ENCODE data around the gene SP3.

Gene SP3

GRCh38 chr2:174007010-174007409 lies 41.8 kb upstream of the SP3 start:
- Histone ChIP-seq H3K27ac (ENCODE audit: low read length) (no peak overlapping the region), H3K4me1 (ENCODE audit: insufficient read depth, low read length) (no peaks in the 10 kb centered on the region), H3K4me3 (ENCODE audit: low read depth in 1 of 2, low read length in 2 of 2) (no peak overlapping the region), H3K79me2 (ENCODE audit: insufficient read depth, low read length) (no peaks in the 10 kb centered on the region), H3K9me3 (ENCODE audit: insufficient read depth, low read length, severe bottlenecking) (no peaks in the 10 kb centered on the region), H3K27me3 (ENCODE audit: insufficient read depth, low read length, poor library complexity) (peaks cover 3% of the 10 kb centered on the region), H3K4me2 (ENCODE audit: insufficient read depth, low read length) (no peak overlapping the region), H2AFZ (ENCODE audit: low read depth, low read length) (no peak overlapping the region; the same call in 1 of the 2 replicates), H4K20me1 (ENCODE audit: insufficient read depth, low read length) (no peaks in the 10 kb centered on the region), H3K9ac (ENCODE audit: low read depth, low read length) (no peak overlapping the region), H3K36me3 (ENCODE audit: insufficient read depth, low read length) (no peaks in the 10 kb centered on the region)
- DNase-seq (no peak), ATAC-seq (ENCODE audit: insufficient read depth, low read depth) (no peak)
- TF ChIP-seq CTCF (IDR thresholded peaks at IDR 0.05; ENCODE audit: borderline replicate concordance, extremely low read depth, low read length, poor library complexity, severe bottlenecking) (no peak), EZH2 (IDR thresholded peaks at IDR 0.05; ENCODE audit: borderline replicate concordance, low read depth, low read length, severe bottlenecking) (no peak)

GRCh38 chr2:174005801-174006419 lies 40.7 kb upstream of the SP3 start:
- TF ChIP-seq CTCF (IDR thresholded peaks at IDR 0.05; ENCODE audit: borderline replicate concordance, extremely low read depth, low read length, poor library complexity, severe bottlenecking) (no peak), EZH2 (IDR thresholded peaks at IDR 0.05; ENCODE audit: borderline replicate concordance, low read depth, low read length, severe bottlenecking) (no peak)
- no peaks in the 10 kb centered on the region for H3K36me3 ChIP-seq (ENCODE audit: insufficient read depth, low read length)
- no peaks in the 10 kb centered on the region for H3K9me3 ChIP-seq (ENCODE audit: insufficient read depth, low read length, severe bottlenecking)
- H4K20me1 ChIP-seq (ENCODE audit: insufficient read depth, low read length): no peaks in the 10 kb centered on the region
- no peak overlapping the region for H3K4me3 ChIP-seq (ENCODE audit: low read depth in 1 of 2, low read length in 2 of 2)
- no peak overlapping the region for H3K4me2 ChIP-seq (ENCODE audit: insufficient read depth, low read length)
- DNase-seq (no peak), ATAC-seq (ENCODE audit: insufficient read depth, low read depth) (no peak)
- no peak overlapping the region for H3K9ac ChIP-seq (ENCODE audit: low read depth, low read length)
- H3K27ac ChIP-seq (ENCODE audit: low read length): no peak overlapping the region
- no peaks in the 10 kb centered on the region for H3K79me2 ChIP-seq (ENCODE audit: insufficient read depth, low read length)
- peaks cover 3% of the 10 kb centered on the region for H3K27me3 ChIP-seq (ENCODE audit: insufficient read depth, low read length, poor library complexity)
- H2AFZ ChIP-seq (ENCODE audit: low read depth, low read length): no peak overlapping the region
- H3K4me1 ChIP-seq (ENCODE audit: insufficient read depth, low read length): no peaks in the 10 kb centered on the region

- Histone ChIP-seq H3K4me2 (ENCODE audit: insufficient read depth, low read length) (no peak overlapping the region), H2AFZ (ENCODE audit: low read depth, low read length) (no peak overlapping the region), H3K4me1 (ENCODE audit: insufficient read depth, low read length) (no peaks in the 10 kb centered on the region), H3K4me3 (ENCODE audit: low read depth in 1 of 2, low read length in 2 of 2) (no peak overlapping the region), H3K27me3 (ENCODE audit: insufficient read depth, low read length, poor library complexity) (peaks cover 3% of the 10 kb centered on the region), H4K20me1 (ENCODE audit: insufficient read depth, low read length) (no peaks in the 10 kb centered on the region), H3K79me2 (ENCODE audit: insufficient read depth, low read length) (no peaks in the 10 kb centered on the region), H3K9me3 (ENCODE audit: insufficient read depth, low read length, severe bottlenecking) (no peaks in the 10 kb centered on the region), H3K9ac (ENCODE audit: low read depth, low read length) (no peak overlapping the region), H3K36me3 (ENCODE audit: insufficient read depth, low read length) (no peaks in the 10 kb centered on the region), H3K27ac (ENCODE audit: low read length) (no peak overlapping the region)
- DNase-seq (no peak), ATAC-seq (ENCODE audit: insufficient read depth, low read depth) (no peak)
- TF ChIP-seq CTCF (IDR thresholded peaks at IDR 0.05; ENCODE audit: borderline replicate concordance, extremely low read depth, low read length, poor library complexity, severe bottlenecking) (no peak), EZH2 (IDR thresholded peaks at IDR 0.05; ENCODE audit: borderline replicate concordance, low read depth, low read length, severe bottlenecking) (no peak)
Measured at GRCh38 chr2:174004905-174005605, 39.9 kb upstream of the SP3 start.

All from DND-41 (cell line).